ENCODE data around the gene TEX10. TPM values are rescaled to one million over a fixed set of nuclear protein-coding genes. Genes with fewer than 3 reads are reported as not detected.

Gene TEX10
- total RNA-seq, 1 donor from 2014 or later = 27.8 TPM

- no peak for DNase-seq (ENCODE audit: low read depth, low spot score)
Measured at GRCh38 chr9:100285601-100286000, 67.1 kb downstream of the TEX10 start.

- no peak for DNase-seq (ENCODE audit: low read depth, low spot score)
Measured at GRCh38 chr9:100285080-100285479, 67.7 kb downstream of the TEX10 start.

- no peak for DNase-seq (ENCODE audit: low read depth, low spot score)
Measured at GRCh38 chr9:100284247-100284646, 68.5 kb downstream of the TEX10 start.

- no peak for DNase-seq (ENCODE audit: low read depth, low spot score)
Measured at GRCh38 chr9:100282388-100282719, 70.4 kb downstream of the TEX10 start.

GRCh38 chr9:100281676-100282387, 70.9 kb downstream of the TEX10 start:
- no peak for DNase-seq (ENCODE audit: low read depth, low spot score)

GRCh38 chr9:100281066-100281465, 71.7 kb downstream of the TEX10 start:
- DNase-seq (ENCODE audit: low read depth, low spot score) = no peak

GRCh38 chr9:100277166-100277979, 75.4 kb downstream of the TEX10 start:
- no peak for DNase-seq (ENCODE audit: low read depth, low spot score)

- no peak for DNase-seq (ENCODE audit: low read depth, low spot score)
Measured at GRCh38 chr9:100269656-100270055, 83.1 kb downstream of the TEX10 start.

GRCh38 chr9:100268271-100268670, 84.5 kb downstream of the TEX10 start:
- no peak for DNase-seq (ENCODE audit: low read depth, low spot score)

GRCh38 chr9:100267211-100267610, 85.5 kb downstream of the TEX10 start:
- DNase-seq (ENCODE audit: low read depth, low spot score) = no peak

Other genes with a start within 250 kb of the TEX10 start
- 66.4 and 71.3 TPM in 2 replicates for gene MSANTD3, start 74.2 kb upstream of the TEX10 start, total RNA-seq
- gene TMEFF1, start 120.2 kb upstream of the TEX10 start, total RNA-seq = 8.1 and 9.0 TPM in 2 replicates
- 1.1 and 1.4 TPM in 2 replicates for gene CAVIN4, start 225.1 kb upstream of the TEX10 start, total RNA-seq